SKM-1 (cell line): Measurements from ENCODE around the gene SRRT.
"Not testable (repeated sequence)": the region's sequence is repeated elsewhere in the genome, so short reads cannot be mapped to it uniquely, and the experiment has no call there.

Experiments used
- DNase-seq: peaks from one replicate; lab custom pipeline; 2025; ENCODE audit not compliant: unreplicated experiment; lab: John Stamatoyannopoulos, UW

The SRRT gene

DNA sequence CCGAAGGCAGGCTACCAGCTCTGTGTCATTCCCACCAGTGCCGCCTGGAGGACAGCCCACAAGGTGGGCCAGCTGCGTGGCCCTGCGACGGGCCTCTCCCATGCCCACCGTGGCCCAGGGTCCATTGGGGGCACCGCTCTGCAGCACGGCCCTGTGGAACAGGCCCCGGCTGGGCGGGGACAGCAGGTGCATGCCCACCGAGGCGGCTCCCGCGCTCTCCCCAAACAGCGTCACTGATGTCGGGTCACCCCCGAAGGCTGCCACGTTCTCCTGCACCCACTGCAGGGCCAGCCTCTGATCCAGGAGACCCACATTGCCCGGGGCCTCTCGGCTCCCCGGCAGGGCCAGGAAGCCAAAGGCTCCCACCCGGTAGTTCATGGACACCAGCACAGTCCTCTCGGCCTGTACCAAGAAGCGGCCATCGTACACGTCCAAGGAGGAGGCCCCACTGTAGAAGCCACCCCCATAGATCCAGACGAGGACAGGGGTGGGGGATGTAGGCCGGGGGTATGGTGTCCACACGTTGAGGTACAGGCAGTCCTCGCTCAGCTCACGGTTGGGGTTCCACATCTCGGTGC lies 18.5 kb downstream of the SRRT start:
- DNase-seq = no peak

DNA sequence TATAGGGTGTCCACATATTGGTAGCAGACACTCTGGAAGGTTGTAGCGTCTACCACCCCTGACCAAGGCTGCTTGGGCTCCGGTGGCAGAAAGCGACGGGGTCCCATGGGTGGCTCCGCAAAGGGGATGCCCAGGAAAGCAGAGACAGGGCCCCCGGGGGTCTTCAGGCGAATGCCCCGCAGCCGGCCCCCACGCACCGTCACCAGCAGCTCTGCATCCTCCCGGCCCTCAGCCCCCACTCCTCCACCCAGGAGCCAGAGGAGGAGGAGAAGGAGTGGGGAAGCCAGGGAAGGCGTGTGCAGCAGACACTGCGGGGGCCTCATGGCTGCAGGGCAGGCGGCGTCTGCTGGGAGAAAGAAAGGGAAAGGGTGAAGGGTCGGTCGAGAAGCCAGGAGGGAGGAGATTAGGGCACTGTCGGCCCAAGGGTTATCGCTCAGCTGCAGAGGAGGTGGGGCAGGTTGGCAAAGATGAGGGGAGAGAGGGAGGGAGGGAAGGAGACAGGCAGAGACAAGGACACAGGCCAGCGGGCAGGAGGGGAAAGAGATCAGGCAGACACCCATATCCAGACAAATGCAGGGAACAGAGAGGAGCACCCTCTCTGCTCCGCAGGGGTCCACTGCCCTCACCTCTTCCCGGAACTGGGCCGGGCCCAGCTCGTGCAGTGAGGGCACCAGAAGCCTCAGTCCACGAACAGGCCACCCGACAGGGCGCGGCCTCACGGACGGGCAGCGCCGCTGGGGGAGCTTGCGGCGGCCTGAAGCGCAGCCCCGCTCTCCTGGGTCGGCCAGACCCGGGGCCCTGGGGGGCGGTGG lies 19.2 kb downstream of the SRRT start:
- DNase-seq = no peak

DNA sequence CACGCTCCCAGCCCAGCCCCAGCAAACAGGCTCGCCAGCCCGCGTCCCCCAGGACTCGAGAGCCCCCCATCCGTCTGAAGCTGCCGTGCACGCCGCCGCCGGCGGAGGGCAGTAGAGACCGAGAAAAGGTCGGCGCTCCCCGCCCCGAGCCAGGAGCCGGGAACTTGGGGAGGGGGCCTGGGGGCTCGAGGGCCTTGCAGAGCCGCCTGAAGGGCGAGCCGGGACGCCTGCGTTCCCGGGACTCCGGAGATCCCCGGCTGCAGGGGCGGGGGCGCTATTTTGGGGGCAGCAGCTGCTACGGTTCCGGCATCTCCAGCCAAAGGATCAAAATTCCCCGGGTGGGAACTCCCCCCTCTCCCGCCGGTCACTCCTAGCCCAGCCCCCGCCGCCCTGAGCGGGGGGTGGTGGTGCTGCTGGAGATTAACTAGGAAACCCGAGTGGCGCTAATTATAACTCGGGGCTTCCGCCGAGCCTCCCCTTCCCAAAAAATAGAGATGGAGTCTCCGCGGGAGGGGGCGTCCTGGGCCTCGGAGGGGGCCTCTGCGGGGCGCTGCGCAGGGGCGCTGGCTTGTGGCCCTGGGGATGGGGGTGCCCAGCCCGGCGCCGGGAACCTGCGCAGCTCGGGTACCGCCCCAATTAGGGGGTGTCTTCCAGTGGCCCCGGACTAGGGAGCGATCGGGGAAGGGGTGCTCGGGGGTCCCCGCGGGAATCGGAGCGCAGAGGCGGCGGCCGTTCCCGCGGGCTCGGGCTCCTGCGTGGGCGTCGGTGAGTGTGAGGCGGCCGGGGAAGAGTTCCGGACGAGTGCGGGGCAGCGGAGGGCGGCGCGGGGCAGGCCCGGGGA lies 20.2 kb downstream of the SRRT start:
- DNase-seq = no peak

DNA sequence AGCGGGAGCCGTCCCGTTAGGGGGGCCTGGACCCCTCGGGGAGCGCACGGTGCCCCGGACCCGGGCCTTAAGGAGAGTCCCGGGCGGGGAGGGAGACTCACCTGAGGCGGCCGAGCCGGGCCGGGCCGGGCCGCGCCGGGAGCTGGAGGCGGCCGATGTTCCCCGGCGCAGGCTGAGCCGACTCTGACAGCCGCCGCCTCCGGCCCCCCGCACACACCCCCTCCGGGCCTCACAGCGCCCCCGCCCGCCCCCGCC lies 20.7 kb downstream of the SRRT start, which contains the start of gene ACHE:
TSS of gene ACHE (minus strand) at position 188 of the 255 bp plus-strand sequence. CDS start 1,656 bp downstream, outside the sequence.
- DNase-seq = no peak

DNA sequence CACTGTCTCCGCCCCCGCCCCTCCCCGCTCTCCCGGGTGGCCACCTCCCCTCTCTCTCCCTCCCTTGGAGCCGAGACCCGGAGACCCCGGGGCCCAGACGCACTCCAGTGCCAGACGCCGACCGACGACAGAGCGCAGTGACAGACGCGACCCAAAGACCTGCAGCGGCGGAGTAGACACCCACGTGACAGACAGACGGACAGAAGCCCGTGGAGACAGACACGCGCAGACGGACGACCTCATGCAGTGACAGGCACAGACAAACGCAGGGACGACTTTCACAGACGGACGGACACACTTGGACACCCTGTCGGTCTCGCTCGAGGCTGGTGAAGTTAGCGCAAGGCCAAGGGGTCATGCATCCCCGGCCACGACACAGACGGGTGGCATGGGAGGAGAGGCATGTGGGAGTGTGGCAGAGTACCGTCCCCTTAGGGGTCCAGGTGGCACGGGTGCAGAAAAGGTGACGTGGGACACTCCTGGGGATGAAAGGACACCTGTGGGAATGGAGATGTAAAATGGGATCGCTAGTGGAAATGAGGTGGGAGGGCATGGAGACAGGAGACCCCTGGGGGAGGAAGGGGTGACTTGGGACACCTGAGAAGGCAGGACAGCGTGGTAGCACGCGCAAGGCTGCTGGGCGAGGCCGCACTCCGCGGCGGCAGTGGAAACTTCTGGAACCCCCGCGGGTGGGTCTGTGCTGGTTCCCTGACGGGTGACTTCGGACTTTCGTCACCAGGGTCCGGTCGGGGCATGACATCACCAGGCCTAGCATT lies 21.2 kb downstream of the SRRT start:
- peak; percentile 62 for DNase-seq

DNA sequence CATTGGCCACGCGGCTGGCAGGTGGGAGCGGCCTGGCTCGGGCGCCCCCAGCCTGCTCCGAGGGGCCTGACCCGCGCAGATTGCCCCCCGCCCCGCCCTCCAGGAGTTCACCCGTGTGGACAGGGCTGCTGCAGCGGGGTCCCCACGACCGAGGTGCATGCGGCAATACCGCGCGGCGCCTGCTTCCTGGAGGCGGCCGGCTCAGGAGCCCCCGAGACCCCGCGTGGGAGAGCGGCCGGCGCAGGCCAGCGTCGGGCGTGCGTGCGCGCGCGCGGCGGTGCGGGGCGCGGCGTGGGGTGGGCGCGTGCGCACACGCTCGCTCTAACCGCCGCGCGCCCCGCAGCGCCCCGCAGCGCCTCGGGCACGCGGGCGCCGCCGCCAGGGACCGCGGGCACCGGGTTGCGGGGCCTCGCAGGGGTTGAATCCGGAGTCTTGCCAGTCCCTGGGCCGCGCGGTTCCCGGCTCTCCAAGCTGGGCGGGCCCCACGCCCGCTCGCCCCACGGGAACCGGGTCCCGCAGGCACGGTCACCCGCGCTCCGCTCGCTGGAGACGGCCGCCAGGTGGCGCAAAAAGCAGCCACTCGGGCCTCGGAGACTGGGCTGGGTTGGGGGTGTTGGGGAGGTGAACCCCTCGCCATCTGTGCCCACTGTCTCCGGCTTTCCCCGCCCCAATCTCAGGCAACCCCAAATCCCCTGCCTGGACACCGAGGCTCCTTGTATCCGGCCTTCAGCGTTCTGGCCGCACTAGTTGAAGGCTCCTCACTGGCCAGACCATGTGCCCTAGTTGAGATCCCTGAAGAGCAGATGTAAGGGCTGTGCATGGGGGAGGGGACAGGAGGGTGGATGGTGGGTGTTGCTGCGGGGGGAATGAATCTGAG lies 22.1 kb downstream of the SRRT start:
- DNase-seq = no peak

DNA sequence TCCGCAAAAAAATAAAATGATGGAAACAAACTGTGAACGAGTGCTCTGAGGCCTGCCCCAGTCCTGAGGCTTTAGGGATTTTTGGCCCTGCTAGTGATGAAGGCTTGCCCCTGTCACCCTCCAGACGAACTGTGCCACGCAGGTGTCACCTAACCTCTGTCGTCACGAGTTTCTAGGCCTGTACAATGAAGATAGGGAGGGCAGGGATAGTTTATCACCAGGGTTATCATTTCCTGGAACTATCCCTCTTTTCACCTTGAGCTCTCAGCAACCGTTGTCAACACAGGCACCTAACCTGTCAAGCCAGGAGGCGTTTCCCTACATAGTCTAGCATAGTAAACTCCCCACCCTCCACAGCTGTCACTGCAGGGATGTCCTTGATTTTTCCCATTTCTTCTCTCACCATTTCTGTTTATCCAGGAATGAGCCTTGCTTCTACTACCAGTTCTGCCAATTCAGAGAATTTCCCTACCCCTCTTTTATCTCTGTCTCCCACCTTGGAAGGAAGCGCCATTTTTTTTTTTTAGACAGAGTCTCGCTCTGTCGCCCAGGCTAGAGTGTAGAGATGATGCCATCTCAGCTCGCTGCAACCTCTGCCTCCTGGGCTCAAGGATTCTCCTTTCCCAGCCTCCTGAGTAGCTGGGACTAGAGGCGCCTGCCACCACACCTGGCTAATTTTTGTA lies 23.0 kb downstream of the SRRT start:
- DNase-seq = no peak

DNA sequence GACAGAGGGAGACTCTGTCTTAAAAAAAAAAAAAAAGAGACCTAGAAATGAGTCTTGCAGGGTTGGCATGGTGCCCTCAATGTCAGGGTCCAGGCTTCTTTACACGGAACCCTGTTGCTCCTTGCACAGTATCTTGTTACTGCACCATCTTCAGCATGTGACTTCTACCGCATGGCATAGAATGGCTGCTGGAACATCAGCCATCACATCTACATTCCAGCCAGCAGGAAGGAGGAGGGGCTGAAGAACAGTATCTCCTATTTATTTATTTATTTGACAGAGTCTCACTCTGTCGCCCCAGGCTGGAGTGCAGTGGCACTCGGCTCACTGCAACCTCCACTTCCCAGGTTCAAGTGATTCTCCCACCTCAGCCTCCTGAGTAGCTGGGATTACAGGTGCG lies 24.5 kb downstream of the SRRT start:
- no peak for DNase-seq

DNA sequence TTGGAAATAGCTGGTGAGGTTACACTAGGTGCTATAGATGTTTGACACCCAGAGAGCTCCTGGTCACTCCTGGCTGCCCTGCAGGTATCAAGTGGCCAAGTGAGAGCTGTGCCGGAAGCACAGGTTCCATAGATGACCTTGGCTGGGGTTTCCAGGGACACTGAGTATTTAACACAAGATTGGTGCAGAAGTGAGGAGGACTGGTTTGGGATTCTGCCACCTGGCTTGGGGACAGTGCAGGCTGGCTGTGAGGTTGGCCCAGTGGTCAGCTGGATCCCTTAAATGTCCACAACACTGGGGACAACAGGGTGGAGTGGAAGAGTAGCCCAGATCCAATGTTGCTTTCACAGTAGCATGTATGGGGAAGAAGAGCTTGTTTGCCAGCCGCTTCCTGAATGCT lies 26.1 kb downstream of the SRRT start:
- no peak for DNase-seq

DNA sequence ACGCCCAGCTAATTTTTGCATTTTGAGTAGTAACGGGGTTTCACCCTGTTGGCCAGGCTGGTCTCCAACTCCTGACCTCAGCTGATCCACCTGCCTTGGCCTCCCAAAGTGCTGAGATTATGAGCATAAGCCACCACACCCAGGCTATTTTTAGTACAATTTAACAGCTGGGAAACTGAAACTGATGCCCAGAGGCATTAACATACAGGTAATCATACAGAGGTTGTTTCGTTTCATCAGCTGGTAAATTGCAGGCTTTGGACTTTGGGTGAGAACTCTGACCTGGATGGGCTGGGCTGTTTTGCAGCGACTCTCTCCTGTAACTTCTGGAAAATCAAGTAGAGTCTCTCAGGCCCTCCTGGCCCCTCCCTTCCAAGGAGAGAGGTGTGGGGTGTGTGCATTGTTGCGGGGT lies 27.0 kb downstream of the SRRT start:
- no peak for DNase-seq

DNA sequence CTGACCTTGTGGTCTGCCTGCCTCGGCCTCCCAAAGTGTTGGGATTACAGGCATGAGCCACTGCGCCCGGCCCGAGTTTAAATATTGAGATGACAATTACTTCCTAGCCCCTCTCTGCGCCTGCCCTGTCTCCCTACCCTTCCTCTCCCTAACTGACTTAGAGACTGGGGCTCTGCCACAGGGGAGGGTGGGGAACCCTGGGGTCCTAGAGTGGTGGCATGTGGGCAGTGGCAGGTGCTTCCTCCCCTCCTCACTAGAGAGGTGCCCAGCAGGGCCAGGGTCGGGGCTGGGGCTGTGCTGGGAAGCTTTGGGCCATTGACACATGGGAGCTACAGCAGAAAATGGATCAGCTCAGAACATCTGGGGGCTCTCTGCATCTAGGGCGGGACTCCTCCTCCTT lies 27.7 kb downstream of the SRRT start:
- no peak for DNase-seq

DNA sequence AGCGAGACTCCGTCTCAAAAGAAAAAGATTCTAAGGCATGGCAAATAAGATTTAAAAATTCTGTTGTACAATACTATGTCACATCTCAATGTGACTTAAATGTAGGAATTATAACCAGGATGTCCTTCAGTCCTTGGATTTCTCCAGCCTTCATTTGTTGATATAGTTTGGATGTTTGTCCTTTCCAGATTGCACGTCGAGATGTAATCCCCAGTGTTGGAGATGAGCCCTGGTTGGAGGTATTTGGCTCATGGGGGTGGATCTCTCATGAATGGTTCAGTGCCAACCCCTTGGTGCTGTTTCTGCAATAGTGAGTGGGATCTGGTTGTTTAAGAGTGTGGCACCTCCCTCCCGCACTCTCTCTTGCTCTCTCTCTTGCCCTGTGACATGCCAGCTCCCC lies 33.6 kb downstream of the SRRT start:
- no peak for DNase-seq

DNA sequence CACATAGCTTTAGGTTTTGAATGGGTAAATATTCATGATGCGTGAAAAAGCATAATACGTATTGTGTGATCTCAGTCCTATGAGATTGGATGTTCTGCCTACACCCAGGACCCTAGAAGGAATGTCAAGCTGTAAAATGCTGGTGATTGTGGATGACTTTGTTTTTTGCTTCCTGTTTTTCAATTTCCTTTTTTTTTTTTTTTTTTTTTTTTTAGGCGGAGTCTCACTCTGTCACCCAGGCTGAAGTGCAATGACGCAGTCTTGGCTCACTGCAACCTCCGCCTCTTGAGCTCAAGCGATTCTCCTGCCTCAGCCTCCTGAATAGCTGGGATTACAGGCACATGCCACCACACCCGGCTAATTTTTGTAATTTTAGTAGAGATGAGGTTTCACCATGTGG lies 35.5 kb downstream of the SRRT start:
- DNase-seq = not testable (repeated sequence)

DNA sequence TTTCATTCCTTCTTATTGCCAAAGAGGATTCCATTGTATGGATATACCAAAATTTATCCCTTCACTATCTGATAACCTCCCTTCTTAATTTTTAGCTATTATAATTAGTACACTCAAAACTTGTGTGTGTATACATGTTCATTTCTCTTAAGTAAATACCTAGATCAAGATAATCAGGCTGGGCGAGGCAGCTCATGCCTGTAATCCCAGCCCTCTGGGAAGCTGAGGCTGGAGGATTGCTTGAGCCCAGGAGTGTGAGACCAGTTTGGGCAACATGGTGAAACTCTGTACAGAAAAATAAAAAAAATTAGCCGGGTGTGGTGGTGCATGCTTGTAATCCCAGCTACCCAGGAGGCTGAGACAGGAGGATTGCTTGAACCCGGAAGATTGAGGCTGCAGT lies 36.6 kb downstream of the SRRT start:
- no peak for DNase-seq

DNA sequence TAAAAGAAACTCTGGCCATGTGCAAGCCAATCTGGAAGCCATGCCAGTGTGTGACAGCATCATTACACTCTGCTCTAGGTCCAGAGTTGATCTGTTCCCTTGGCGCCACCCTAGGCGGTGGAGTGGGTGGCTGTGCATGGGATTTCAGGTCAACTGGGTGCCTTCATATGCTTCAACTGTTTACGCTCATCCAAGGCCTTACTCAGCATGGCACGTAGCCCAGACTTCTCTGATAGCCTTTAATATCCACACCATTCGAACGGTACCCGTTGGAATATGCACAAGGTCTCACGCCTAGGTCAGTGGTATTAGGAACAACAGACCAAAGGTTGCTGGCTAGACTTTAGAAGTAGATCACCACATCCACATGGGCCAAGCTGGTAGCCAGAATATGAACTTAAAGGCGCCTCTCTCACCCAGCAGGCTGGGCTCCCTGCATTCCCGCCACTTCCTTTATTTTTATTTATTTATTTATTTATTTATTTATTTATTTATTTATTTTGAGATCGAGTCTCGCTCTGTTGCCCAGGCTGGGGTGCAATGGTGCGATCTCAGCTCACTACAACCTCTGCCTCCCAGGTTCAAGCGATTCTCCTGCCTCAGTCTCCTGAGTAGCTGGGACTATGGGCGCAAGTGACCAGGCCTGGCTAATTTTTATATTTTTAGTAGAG lies 39.4 kb downstream of the SRRT start:
- no peak for DNase-seq

DNA sequence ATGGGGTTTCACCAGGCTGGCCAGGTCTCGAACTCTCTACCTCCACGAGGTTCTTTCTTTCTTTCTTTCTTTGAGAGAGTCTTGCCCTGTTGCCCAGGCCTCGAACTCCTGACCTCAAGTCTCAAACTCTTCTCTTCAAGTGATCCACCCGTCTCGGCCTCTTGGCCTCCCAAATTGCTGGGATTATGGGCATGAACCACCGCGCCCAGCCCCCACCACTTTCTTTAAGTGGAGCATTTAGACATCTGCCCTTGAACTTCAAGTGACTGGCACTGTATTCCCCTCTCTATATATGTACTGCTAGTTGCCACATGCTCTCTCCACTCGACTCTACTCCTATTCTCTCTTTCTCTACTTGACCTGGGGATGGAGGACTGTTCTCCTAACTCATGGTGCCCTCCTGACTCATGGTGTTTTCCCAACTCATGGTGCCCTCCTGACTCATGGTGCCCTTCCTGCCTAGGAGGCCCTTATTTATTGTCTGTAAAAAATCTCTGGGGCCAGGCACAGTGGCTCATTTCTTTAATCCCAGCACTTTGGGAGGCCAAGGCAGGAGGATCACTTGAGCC lies 40.1 kb downstream of the SRRT start:
- DNase-seq = no peak

DNA sequence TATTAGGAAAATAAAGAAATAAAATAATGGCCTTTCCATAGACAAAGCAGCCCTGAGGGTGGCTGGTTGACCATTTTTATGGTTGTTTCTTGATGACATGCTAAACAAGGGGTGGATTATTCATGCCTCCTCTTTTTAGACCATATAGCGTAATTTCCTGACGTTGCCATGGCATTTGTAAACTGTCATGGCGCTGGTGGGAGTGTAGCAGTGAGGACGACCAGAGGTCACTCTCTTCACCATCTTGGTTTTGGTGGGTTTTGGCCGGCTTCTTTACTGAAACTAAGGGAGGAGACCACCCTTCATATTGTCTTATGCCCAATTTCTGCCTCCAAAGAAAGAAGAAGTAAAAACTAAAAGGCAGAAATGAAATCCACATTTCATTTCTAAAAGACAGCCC lies 44.4 kb downstream of the SRRT start:
- not testable (repeated sequence) for DNase-seq

DNA sequence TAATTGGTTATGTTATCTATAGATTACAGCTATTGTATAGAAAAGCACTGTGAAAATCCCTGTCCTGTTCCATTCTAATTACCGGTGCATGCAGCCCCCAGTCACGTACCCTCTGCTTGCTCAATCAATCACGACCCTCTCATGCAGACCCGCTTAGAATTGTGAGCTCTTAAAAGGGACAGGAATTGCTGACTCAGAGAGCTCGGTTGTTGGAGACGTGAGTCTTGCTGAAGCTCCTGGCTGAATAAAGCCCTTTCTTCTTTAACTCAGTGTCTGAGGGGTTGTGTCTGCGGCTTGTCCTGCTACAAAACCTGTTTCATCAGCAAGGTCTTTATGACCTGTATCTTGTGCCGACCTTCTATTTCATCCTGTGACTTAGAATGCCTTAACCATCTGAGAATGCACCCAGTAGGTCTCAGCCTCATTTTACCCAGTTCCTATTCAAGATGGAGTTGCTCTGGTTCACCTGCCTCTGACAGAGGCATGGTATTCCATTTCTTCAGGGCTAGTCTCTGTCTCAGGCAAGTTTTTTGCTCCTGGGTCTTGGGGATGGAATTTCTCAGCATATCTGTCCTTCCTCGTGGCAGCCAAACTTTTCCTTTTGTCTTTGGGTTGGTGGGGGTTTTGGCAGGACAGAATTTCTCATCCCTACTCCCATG lies 45.0 kb downstream of the SRRT start:
- not testable (repeated sequence) for DNase-seq
